Activated gamma-delta T cell treated with Interleukin-2 at 50 U/mL for 16 hours (primary cell): ENCODE results near the gene RSPH10B2.
"Not testable (repeated sequence)": the region's sequence is repeated elsewhere in the genome, so short reads cannot be mapped to it uniquely, and the experiment has no call there.

Experiments
- DNase-seq: peaks from one replicate; pipeline ENCODE4 v3.0.0-alpha.2; 2020

Gene RSPH10B2

GRCh38 chr7:6792113-6792872 is 38.4 kb downstream of the RSPH10B2 start:
- not testable (repeated sequence) for DNase-seq

DNA sequence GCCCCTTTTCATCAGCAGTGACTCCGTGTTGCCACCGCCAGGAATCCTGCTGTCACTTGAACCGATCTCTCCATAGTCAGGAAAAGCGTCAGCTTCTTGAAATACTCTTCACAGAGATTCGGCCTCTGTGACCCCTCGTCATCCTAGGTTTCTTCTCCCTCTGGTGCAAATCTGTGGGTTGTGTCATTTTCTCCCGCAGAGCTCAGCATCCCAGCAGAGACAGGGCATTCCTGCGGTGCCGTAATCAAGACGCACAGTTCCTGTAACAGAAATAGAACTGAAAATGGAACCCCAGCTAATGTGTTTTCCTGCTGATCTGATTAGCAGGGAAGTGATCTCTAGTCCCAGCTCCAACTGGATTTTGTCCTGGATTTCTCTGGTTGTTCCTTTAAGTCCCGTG is 40.4 kb downstream of the RSPH10B2 start:
- DNase-seq = not testable (repeated sequence)

DNA sequence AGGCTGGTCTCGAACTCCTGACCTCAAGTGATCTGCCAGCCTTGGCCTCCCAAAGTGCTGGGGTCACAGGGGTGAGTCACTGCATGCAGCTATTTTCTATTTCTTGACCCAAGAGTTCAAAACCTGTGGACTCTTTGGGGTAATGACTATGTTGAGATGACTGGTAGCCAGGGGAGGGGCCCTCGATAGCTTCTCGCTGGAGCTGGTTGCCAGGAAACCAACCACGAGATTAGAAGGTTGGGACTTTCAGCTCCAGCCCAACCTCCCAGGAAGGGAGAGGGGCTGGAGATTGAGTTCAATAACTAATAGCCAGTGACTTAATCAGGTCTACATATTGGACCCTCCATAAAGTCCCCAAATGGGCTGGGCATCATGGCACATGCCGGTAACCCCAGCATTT is 43.3 kb downstream of the RSPH10B2 start:
- DNase-seq = not testable (repeated sequence)

DNA sequence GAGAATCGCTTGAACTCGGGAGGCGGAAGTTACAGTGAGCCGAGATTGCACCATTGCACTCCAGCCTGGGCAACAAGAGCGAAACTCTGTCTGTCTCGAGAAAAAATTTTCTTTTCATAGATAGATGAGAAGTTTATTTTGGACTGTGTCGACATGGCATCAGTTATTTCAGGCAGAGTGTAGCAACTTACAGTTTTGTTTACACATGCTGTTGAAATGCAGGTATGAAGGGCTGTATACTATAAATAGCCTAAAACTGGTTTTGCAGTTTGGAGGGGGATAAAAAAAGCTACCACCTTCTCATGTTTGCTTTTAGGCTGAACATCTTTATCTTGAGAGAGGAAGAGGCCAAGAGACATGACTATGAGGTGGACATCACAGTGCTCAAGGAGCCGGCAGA is 44.1 kb downstream of the RSPH10B2 start:
- not testable (repeated sequence) for DNase-seq

DNA sequence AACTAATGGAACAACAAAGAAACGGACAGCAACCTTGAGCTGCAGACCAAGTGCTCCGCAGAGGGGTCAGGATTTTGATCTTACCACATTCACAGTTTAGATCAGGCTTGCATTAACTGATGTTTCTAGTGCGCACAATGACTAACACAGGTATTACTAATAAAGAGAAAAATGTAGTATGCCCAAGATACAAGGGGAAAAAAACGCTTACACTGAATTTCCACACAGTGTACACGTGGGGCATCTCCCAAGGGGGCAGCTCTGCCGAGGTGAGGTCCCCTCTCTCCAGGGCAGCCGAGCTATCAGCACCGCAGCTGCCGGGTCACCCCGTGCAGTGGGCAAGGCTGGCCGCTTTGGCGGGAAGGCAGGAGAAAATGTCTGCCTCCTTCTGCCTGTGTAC is 46.0 kb downstream of the RSPH10B2 start:
- not testable (repeated sequence) for DNase-seq

- not testable (repeated sequence) for DNase-seq
Observed at GRCh38 chr7:6800331-6800730, 46.4 kb downstream of the RSPH10B2 start.

GRCh38 chr7:6807393-6807918 is 53.6 kb downstream of the RSPH10B2 start:
- DNase-seq = not testable (repeated sequence)

- not testable (repeated sequence) for DNase-seq
Observed at GRCh38 chr7:6807959-6808358, 54.1 kb downstream of the RSPH10B2 start.

GRCh38 chr7:6813011-6813410 is 59.1 kb downstream of the RSPH10B2 start:
- DNase-seq = not testable (repeated sequence)

DNA sequence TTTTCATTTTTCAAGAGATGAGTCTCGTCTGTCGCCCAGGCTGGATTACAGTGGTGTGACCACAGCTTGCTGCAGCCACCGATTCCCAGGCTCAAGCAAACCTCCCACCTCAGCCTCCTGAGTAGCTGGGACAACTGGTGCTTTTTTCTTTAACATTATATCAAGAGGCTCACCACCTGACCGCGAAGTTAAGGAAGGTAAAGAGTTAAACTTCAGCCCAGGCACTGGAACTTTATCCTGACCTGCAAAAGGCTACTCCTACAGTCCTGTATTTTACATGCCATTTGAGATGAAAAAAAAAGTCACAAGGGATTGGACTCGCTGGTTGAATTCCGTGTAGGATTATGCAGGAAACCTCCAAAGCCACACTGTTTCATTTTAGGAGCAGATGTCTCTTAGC is 61.6 kb downstream of the RSPH10B2 start:
- not testable (repeated sequence) for DNase-seq

DNA sequence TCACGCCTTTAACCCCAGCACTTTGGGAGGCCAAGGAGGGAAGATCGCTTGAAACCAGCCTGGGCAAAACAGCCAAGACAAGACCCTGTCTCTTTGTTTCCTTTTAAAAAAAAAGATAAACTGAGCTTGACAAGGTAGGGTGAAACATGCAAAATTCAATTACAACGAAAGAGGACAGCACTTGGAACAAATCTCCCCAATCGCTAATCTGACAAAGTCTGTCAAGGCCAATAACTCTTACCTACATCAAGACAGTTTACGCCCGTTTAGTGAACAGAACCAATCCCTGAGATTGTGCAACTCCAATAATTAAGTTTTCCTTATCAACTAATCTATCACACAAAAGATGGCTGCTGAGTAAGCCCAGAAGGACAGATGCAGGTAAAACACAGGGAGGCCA is 67.7 kb downstream of the RSPH10B2 start:
- DNase-seq = not testable (repeated sequence)

DNA sequence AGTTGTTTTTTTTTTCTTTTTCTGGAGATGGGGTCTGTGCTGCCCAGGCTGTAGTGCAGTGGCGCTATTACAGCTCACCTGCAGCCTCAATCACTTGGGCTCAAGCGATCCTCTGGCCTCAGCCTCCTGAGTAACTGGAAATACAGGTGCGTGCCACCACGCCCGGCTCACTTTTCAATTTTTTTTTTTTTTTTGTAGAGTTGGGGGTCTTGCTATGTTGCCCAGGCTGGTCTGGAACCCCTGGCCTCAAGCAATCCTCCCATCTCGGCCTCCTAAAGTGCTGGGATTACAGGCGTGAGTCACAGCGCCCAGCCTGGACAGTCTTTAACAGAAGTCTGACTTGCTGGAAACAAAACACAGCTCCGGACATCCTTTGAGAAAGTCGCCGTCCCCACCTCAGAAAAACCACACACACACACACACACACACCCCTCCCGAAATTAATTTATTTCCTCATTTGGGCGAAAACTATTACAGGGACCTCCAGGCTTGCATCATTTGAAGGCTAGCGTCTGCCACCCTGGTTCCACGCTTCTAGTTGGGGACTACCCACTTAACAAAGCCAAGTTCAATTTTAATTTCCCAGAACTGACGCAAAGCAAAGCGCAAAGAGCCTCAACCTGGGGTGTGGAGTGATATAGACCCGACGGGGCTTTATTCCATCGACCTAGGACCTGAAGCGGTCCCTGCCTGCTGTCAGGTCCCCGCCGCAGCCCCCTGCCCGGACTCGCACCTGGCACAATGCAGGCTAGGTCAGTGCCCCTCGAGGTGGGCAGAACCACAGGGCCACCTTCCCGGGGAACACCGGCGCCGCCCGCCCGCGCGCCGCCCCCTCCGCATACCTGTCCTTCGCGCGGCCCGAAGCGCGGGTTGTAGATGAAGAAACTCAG is 71.6 kb downstream of the RSPH10B2 start:
- not testable (repeated sequence) for DNase-seq

GRCh38 chr7:6826151-6826550 is 72.2 kb downstream of the RSPH10B2 start, which contains the start of gene CCZ1B:
Gene CCZ1B, minus strand, starts transcription at chr7:6826275. Its CDS starts 78 bp downstream, at chr7:6826197.
- DNase-seq = peak; percentile 88

DNA sequence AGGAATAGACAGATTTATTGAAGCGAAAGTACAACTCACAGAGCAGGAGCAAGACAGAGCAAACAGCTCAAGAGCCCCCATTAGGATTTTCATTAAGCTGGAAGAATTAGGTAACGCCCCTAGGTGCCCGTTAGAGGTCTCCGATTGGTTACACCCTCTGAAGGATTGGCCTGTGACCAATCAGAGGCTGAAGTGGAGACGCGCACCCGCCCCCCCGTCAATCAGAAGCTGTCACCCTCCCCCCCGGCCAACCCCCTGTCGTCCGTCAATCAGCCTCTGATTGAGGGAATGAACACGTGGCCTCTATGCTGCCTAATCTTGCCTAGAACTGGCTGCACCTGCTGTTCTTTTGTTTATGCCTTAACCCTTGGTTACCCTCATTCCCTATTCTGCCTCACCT is 73.3 kb downstream of the RSPH10B2 start:
- DNase-seq = not testable (repeated sequence)

DNA sequence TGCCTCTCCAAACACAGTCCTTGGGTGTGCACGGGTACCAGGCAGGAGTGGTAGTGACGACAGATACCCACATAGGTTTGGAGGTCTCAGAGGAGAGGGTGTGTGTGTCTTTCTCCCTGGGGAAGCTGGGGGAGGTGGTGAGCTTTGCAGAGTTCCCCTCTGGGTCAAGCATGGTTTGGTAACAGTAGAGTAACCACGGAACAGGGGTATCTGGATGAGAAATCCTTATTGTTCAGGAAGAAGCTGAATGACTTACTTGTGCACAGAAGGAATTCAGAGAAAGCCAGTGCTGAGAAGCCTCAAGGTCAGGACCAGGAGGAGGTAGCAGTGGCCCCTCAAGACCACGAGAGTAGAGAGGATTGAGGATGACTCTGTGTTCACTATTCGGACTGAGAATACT is 75.7 kb downstream of the RSPH10B2 start:
- DNase-seq = not testable (repeated sequence)

- DNase-seq = not testable (repeated sequence)
Observed at GRCh38 chr7:6830026-6830425, 76.1 kb downstream of the RSPH10B2 start.

DNA sequence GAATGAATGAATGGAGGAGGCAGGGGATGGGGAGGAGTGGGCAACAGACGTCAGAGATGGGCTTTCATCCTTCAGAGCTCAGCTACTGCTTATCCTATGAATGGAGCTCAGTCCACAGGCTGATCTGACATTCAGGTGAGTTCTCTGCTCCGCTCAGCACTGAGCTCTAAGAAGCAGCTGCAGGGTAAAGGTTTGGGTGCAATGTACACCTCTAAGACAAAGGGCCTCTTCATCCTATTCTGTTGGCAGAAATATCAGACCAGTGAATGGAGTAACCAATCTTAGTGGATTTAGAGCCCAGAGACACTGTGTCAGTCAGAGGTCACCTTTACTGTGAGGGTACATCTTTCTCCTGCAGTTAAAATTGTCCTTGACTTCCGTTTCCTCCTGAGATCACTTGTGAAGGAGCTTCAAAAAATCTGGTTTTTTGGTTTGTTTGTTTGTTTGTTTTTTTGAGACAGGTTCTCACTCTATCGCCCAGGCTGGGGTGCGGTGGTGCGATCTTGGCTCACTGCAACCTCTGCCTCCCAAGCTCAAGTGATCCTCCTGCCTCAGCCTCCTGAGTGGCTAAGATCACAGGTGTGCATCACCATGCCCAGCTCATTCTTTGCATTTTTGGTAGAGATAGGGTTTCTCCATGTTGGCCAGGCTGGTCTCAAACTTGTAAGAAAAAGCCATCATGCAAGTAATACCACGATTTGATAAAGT is 77.3 kb downstream of the RSPH10B2 start:
- no peak for DNase-seq

GRCh38 chr7:6833636-6834035 is 79.7 kb downstream of the RSPH10B2 start:
- no peak for DNase-seq

- not testable (repeated sequence) for DNase-seq
Observed at GRCh38 chr7:6835521-6835920, 81.6 kb downstream of the RSPH10B2 start.

DNA sequence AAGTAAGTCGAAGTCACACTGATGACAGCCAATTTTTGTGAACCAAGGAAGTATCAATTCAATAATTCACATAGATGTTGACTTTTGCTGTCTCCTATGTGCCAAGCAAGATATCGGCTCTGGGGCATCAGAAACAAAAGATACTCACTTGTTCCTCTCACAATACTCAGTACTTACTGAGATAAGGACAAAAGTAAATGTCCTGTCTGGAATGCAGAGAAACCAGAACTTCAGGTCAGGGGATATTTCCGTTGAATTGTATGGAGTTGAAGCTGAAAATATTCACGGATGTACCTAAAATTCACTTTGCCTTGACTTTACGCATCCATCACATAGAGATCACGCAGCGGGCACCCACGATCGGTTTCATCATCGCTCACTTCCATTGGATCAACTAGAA is 83.2 kb downstream of the RSPH10B2 start:
- DNase-seq = not testable (repeated sequence)

DNA sequence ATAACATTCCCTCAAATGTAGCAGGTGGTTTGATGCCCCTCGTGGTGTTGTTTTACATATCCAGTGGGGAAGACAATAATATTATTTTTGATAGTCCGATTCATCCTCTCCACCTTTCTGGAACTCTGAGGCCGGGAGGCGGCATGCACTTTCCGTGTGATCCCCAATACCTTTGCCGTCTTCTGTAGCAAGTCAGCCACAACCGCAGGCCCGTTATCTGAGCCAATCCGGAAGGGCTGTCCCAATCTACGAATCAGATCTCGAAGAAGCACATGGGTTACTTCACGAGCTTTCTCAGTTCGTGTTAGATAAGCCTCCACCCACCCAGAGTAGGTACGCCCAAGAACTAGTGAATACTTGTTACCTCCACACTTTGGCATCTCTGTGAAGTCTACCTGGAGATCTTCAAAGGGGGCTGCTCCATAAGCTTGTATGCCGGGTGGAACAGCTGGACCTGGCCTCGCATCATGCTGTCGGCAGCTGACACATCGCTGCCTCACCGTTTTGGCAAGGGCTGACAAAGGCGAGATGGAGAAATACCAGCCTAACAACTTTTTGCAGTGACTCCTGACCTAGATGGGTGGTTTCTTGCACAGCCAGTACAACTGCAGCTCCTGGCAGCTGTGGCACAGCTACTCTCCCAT is 88.5 kb downstream of the RSPH10B2 start:
- DNase-seq = not testable (repeated sequence)

DNA sequence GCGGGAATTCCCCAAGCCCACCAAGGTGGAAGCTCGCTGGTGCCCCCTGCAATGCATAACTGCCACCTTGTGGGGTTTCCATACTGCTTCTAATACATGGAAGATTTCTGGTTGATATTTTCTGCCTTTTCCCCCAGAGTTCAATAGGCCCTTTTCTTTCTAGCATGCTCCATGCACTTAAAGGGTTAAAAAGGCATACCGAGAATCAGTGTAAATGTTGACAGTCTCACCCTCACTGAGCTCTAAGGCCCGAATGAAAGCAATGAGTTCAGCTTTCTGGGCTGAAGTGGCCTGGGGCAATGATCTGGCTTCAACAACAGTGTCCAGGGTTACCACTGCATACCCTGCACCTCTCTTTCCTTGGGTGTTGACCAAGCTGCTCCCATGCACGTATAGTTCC is 89.2 kb downstream of the RSPH10B2 start:
- DNase-seq = not testable (repeated sequence)
